ENCODE measurements around the gene LRP3. TPM values are rescaled to one million over a fixed set of nuclear protein-coding genes. Genes with fewer than 3 reads are reported as not detected.

LRP3 gene
- polyA plus RNA-seq, 3 donors: 1.4 to 11.9 (median 4.1) TPM

DNA sequence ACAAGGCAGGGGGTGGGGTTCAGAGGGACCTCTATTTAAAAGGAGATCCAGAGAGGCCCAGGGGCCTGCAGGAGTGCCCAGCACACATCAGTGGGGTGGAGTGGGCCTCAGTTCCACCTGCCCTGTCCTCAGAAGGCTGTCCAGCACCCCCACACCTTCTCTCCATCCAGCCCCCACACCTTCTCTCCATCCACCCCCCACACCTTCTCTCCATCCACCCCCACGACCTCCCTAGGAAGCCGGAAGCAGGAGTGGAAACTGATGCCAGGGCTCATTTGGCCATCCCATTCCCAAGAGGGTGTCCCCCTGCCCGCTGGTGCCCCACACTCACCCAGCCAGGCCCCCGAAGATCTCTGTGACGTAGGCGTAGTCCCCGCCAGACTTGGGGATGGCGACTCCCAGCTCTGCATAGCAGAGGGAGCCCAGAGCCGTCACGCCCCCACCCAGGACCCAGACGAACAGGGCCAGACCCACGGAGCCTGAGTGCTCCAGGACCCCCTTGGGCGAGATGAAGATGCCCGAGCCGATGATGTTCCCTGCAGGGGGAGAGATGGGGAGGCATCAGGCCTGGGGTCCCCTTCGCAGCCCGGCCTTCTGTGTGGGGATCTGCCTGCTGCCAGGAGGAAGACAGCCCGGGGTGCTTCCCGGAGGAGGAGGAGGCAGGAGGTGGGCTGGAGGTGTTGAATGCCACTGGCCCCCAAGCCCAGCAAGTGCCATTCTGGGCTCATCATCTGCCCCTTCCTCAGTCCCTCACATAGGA, 21.5 kb downstream of the LRP3 start:
- WGBS (ENCODE audit: insufficient coverage): 94% methylated on average over 13 of the region's 19 CpGs
- TF ChIP-seq, protein P1, sequence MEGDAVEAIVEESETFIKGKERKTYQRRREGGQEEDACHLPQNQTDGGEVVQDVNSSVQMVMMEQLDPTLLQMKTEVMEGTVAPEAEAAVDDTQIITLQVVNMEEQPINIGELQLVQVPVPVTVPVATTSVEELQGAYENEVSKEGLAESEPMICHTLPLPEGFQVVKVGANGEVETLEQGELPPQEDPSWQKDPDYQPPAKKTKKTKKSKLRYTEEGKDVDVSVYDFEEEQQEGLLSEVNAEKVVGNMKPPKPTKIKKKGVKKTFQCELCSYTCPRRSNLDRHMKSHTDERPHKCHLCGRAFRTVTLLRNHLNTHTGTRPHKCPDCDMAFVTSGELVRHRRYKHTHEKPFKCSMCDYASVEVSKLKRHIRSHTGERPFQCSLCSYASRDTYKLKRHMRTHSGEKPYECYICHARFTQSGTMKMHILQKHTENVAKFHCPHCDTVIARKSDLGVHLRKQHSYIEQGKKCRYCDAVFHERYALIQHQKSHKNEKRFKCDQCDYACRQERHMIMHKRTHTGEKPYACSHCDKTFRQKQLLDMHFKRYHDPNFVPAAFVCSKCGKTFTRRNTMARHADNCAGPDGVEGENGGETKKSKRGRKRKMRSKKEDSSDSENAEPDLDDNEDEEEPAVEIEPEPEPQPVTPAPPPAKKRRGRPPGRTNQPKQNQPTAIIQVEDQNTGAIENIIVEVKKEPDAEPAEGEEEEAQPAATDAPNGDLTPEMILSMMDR (IDR thresholded peaks at IDR 0.05): no peak
- Histone ChIP-seq H2AFZ (ENCODE audit: insufficient read depth, low read depth, low read length, poor library complexity, severe bottlenecking) (no peak overlapping the region), H3K36me3 (replicated peaks in 1 of 2; ENCODE audit: control insufficient read depth in 1 of 2, insufficient read depth in 2 of 2, low read length in 2 of 2) (no peaks in the 10 kb centered on the region), H3K27me3 (ENCODE audit: control insufficient read depth in 2 of 2, insufficient read depth in 2 of 2, low read length in 2 of 2) (no peaks in the 10 kb centered on the region), H3K9me3 (replicated peaks in 1 of 2; ENCODE audit: control insufficient read depth in 1 of 2, insufficient read depth in 1 of 2, low read length in 2 of 2) (no peaks in the 10 kb centered on the region), H3K79me2 (ENCODE audit: insufficient read depth, low read length) (no peaks in the 10 kb centered on the region), H3K4me3 (replicated peaks in 1 of 3; ENCODE audit: low read depth in 2 of 3, low read length in 3 of 3) (no peak overlapping the region), H4K20me1 (ENCODE audit: insufficient read depth, low read length) (no peaks in the 10 kb centered on the region), H3K4me2 (replicated peaks; ENCODE audit: extremely low read depth, low read length, poor library complexity, severe bottlenecking) (no peak overlapping the region), H3K27ac (ENCODE audit: low read depth in 1 of 2, low read length in 2 of 2) (no peak overlapping the region), H3K4me1 (ENCODE audit: control insufficient read depth in 1 of 2, insufficient read depth in 2 of 2, low read length in 2 of 2) (no peaks in the 10 kb centered on the region), H3K9ac (ENCODE audit: insufficient read depth, low read length, poor library complexity, severe bottlenecking) (no peak overlapping the region)
- H3K4me1 Mint-ChIP-seq: no peaks in the 10 kb centered on the region
- no peak for DNase-seq
- H3K9me3 Mint-ChIP-seq: no peaks in the 10 kb centered on the region
- H3K36me3 Mint-ChIP-seq: no peaks in the 10 kb centered on the region
- no peak overlapping the region for H3K27ac Mint-ChIP-seq
- H3K27me3 Mint-ChIP-seq (ENCODE audit: low read depth in 3 of 3): peaks cover 2 to 5% (median 3%) of the 10 kb centered on the region in 3 donors
- H3K4me3 Mint-ChIP-seq: no peak overlapping the region
- intact Hi-C loops (cut with micrococcal nuclease): no loop called here

DNA sequence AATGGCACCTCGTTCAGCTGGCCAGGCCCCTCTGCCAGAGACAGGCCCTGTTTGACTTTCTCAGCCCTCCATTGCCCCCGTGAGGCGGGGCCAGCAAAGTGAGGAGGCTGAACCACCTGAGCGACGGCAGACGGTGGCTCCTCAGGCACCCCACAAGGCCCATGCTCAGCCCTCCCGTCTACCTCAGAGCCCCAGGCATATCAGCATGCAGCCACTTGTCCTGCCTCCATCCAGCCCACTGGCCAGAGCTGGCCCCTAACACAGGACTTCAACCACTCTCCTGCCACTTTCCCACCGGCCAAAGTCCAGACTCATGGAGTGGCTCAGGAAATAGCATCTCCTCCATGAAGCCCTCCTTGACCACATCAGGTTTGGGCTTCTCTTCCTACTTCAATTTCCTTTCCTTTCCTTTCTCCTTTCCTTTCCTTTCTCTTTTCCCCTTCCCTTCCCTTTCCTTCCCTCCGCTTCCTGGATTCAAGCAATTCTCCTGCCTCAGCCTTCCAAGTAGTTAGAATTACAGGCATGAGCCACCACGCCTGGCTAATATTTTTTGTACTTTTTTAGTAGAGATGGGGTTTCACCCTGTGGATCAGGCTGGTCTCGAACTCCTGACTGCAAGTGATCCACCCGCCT, 22.2 kb downstream of the LRP3 start:
- Histone ChIP-seq H3K4me3 (replicated peaks in 1 of 3; ENCODE audit: low read depth in 2 of 3, low read length in 3 of 3) (no peak overlapping the region), H4K20me1 (ENCODE audit: insufficient read depth, low read length) (no peaks in the 10 kb centered on the region), H3K36me3 (replicated peaks in 1 of 2; ENCODE audit: control insufficient read depth in 1 of 2, insufficient read depth in 2 of 2, low read length in 2 of 2) (no peaks in the 10 kb centered on the region), H3K79me2 (ENCODE audit: insufficient read depth, low read length) (no peaks in the 10 kb centered on the region), H3K27ac (ENCODE audit: low read depth in 1 of 2, low read length in 2 of 2) (no peak overlapping the region), H3K4me1 (ENCODE audit: control insufficient read depth in 1 of 2, insufficient read depth in 2 of 2, low read length in 2 of 2) (no peaks in the 10 kb centered on the region), H3K27me3 (ENCODE audit: control insufficient read depth in 2 of 2, insufficient read depth in 2 of 2, low read length in 2 of 2) (no peaks in the 10 kb centered on the region), H3K4me2 (replicated peaks; ENCODE audit: extremely low read depth, low read length, poor library complexity, severe bottlenecking) (no peak overlapping the region), H2AFZ (ENCODE audit: insufficient read depth, low read depth, low read length, poor library complexity, severe bottlenecking) (no peak overlapping the region), H3K9ac (ENCODE audit: insufficient read depth, low read length, poor library complexity, severe bottlenecking) (no peak overlapping the region), H3K9me3 (replicated peaks in 1 of 2; ENCODE audit: control insufficient read depth in 1 of 2, insufficient read depth in 1 of 2, low read length in 2 of 2) (no peaks in the 10 kb centered on the region)
- Mint-ChIP-seq H3K36me3 (no peaks in the 10 kb centered on the region), H3K27ac (no peak overlapping the region), H3K9me3 (no peaks in the 10 kb centered on the region), H3K4me3 (no peak overlapping the region), H3K4me1 (no peaks in the 10 kb centered on the region), H3K27me3 (ENCODE audit: low read depth in 3 of 3) (peaks cover 3 to 7% (median 3%) of the 10 kb centered on the region in 3 donors)
- intact Hi-C loops (cut with micrococcal nuclease): no loop called here
- WGBS (ENCODE audit: insufficient coverage): 80% methylated on average over 10 of the region's 12 CpGs
- no peak for DNase-seq
- TF ChIP-seq, protein P1 (IDR thresholded peaks at IDR 0.05): no peak

Measured in CD14-positive monocyte (primary cell).